Glomerular visceral epithelial cell (primary cell): ENCODE results near the gene GLYR1.
"Not testable (repeated sequence)": the region's sequence is repeated elsewhere in the genome, so short reads cannot be mapped to it uniquely, and the experiment has no call there.

ENCODE experiments used
- DNase-seq: peaks from one replicate; pipeline ENCODE4 v3.0.0-alpha.2; 2016; ENCODE audit errors: extremely low spot score

The GLYR1 gene

GRCh38 chr16:4846901-4847773, at the start of gene GLYR1, which contains the start of gene UBN1:
GLYR1 (minus strand) TSS chr16:4847288; CDS start chr16:4847265, 23 bp downstream.
UBN1 (plus strand) TSS chr16:4847481; CDS start chr16:4852918, 5,437 bp downstream.
- peak; percentile 95 for DNase-seq

DNA sequence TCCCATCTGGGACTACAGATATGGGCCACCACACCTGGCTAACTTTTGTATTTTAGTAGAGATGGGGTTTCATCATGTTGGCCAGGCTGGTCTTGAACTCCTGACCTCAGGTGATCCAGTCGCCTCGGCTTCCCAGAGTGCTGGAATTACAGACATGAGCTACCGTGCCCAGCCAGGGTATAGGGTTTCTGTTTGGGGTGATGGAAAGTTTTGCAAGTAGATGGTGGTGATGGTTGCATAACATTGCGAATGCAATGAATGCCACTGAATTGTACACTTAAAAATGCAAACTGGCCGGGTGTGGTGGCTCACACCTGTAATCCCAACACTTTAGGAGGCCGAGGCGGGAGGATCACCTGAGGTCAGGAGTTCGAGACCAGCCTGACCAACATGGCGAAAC, 49.7 kb upstream of the GLYR1 start:
- DNase-seq = not testable (repeated sequence)

DNA sequence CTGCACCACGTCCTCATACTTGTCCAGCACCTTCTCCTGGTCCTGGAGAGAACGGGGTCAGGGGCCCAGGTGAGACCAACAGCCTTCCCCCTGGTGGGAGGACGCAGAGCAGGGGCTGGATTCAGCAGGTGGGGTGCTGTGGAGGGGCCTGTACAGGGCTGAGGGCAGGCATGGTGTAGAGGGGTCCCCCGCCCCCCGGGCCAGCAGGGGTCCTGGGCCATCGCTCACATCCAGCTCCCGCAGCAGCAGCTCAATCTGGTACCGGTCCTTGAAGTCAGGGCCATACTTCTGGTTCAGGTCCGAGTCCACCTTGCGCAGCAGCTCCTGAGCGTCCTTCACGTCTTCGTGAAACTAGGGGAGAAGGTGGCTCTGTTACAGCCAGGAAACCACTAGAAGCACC, 48.3 kb upstream of the GLYR1 start:
- DNase-seq = no peak

DNA sequence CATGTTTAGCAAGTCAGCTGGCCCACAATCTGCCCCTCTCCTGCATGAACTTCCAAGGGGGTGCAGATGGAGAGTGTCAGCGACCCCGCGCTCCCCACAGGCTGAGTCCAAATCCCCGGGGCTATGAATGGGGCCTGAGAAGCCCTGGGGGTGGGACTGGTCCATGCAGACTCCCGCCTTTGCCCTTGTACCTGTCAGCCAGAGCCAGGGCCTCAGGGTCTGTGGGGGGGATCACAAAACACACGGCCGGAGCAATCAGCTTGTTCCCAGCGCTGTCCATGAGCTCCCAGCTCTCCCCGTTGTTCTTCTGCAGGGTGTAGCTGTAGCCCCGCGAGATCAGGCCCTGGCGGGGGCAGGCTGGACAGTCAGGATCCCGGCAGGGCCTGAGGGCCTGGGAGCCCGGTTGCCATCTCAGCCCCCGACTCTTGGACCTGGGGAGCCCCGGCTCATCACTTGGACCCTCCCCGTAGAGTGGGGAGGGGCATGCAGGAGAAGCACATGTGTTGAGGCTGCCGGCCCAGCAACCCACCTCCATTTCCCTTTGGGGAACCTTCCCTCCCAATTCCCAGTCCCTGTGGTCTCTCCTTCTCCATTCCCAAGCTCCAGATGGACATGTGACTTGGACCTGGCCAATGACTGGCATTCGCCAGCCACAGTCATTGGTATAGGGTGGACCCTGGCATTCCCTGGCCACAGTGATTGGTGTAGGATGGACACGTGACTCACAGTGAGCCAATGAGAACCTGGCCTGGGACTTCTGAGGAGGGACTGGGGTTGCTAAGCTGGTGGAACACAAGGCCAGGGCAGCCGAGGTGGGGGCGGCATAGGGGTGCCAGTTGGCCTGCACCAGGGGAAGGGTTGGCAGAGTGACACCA, 47.4 kb upstream of the GLYR1 start:
- no peak for DNase-seq

- DNase-seq = no peak
Observed at GRCh38 chr16:4893103-4893862, 46.2 kb upstream of the GLYR1 start.

DNA sequence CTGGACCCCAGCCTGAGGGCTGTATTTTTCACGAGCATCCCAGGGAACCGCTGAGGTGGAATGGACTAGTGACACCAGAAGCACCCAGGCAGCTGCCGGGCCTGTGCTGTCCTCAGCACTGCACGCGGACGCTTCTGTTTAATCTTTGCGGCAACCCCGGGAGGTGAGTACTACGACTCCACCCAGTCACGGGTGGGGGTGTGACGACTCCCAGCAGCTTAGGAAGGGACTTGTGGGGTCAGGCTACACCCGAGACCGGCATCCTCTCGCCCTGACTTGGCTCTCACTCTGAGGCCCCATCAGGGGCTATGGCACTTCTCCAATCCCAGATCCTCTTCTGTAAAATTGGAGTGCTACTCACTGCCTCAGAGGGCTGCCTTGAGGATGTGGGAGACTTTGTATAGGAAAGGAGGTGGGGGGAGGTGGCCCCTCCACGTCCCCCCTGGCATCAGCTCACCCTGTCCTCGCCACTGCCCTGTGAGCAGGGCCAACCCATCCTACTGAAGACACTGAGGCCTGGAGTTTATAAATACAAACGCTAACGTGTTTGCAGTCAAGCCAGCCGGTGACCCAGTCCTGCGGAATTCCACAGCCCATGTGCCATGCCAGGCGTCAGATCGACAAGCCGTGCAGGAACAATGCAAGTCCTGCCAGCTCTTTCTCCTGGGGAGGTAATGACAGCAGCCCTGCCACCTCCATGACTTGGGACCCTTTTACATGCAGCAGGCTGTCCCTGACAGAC, 45.4 kb upstream of the GLYR1 start:
- no peak for DNase-seq

DNA sequence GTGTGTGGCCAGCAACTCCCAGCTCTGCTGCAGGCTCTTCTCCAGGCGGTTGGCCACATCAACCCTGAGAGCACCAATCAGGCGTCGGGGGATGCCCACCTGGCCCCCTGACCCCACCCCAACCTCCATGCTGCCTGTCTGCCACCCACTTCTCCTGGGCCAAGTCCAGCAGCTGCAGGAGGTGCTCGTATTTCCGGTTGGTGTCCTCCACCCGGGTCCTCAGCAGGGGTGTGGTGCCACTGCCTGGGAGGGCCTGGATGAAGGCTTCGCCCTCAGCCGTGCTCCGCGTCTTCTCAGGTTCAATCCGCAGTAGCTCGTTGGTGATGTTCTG, 44.8 kb upstream of the GLYR1 start:
- DNase-seq = no peak

DNA sequence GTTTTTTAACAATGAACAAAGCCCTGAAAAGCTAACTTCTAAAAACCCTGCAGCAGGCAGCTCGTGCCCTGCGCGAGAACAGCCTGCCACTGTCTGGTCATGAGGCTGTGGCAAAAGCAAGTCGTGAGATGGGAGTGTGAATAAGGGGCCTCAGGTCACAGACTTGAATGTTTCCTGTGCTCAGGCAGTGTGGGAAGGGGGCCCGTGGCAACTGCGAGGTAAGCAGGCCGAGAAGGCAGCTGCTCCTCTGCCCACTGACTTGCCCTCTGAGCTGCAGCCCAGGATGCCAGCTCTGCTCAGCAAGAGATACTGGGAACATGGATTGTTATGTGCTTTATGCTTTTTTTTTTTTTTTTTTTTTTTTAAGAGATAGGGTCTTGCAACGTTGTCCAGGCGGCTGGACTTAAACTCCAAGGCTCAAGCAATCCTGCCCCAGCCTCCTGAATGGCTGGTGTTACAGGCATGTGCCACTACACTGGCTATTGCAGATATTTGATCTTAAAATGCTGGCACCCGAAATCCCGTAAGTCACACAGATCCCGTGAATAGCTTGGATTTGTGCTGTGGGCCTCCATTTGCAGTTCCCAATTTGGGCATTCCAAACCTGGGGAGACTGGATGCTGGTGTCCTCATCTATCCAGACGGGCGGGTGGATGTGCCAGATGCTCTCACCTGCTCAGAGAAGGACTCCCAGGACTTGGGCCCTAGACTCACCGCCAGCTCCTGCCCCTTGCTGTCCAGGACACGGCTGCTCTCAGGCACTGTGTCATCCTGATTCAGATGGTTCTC, 44.2 kb upstream of the GLYR1 start:
- no peak for DNase-seq

DNA sequence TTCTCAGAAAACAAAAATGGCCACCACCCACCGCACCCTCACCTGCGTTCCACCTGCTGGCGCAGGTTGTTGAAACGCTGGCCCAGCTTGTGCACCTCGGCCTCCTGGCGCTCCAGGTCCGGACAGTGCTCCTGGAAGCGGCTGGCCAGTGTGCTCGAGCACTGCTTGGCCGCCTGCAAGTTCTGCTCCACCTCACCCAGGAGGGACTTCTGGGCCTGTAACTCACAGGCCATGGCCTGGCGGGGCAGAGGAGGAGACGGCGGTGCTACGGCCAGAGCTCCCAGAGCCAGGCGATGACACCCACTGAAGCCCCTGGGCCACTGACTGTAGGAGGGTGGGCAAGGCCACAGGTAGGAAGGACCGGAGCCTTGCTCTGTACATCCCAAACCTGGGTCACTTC, 43.6 kb upstream of the GLYR1 start:
- DNase-seq = no peak

DNA sequence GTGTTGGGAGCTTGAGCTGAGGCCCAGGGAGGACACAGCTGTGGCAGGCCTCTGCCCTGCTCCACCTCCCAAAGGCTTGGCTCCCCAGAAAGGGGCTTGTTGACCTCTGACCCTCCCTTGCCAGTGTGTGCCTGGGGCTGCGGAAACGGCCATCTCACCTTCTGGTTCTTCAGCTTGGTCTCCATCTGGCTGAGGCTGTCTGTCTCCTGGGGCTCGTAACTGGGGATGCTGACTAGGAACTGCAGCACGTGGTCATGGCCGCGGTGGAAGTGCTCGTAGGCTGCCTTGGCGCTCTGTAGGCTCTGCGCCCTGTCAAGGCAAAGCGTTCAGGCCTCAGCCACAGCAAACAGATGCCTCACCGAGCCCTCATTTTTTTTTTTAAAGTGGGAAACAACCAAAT, 42.9 kb upstream of the GLYR1 start:
- DNase-seq = no peak

- DNase-seq = no peak
Observed at GRCh38 chr16:4888428-4889135, 41.5 kb upstream of the GLYR1 start.

- no peak for DNase-seq
Observed at GRCh38 chr16:4886151-4886550, 39.1 kb upstream of the GLYR1 start.

- DNase-seq = no peak
Observed at GRCh38 chr16:4884972-4885874, 38.1 kb upstream of the GLYR1 start.

DNA sequence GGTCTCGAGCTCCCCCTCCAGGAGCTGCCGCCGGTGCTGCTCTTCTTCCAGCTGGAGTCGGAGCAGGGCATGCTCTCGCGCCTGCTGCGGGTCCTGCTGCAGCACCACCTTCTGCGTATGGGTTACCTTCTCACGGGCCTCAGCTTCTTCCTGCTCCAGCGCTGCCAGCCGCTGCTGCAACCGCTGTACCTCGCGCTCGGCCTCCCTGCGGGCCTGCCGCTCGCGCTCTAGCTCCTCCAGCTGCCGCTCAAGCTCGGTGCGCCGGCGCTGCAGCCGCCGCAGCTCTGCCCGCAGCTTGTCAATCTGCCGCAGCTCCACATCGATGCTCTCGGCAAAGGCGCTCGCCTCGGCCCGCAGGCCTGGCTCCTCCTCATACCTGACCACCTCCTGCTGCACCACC, 37.1 kb upstream of the GLYR1 start:
- DNase-seq = no peak

DNA sequence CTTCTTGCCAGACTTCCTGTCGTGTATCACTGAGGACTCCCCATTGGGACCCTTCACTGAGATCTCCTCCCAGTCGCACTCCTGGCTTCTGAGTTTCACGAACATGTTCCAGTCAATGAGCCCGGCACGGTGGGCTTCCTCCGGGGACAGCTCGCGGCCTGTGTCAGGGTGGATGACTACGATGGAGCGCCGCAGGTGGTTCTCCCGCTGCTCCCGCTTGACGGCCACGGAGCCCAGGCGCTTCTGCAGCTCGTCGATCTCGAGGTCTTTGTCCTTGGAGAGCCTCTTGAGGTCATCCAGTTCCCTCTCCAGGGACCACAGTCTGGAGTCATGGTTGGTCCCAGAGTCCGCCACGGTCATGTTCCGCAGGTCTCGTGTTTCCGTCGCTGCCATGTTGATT, 36.4 kb upstream of the GLYR1 start:
- DNase-seq = no peak

GRCh38 chr16:4882633-4883285, 35.7 kb upstream of the GLYR1 start:
- peak; percentile 92 for DNase-seq

DNA sequence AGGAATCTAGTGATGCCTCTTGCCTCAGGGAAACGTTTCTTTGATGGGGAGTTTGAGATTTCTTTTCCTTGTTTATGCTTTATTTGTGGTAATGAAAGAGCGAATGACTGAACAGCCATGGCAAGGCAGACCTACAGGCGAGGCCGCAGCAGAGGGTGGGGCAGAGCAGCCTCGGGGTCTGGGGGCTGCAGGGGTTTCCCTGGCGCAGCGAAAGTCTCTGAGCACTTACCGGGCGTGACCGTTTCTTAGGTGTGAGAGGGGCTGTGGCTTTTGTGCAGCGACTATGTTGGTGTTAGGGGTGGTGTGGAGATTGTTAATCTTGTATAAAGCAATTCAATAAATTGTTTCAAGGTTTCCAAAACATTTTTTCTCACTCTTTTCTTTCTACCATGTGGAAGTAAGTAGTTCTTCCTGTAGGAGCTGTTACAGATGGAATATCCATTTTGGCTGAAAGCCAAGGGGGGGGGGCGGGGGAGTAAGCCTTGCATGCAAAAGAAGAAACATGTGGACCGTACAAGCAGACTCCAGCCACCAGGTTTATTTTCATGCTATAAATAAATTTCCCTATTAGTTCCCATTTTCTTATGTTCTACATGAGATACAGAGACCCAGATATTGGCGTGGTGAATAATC, 35.0 kb upstream of the GLYR1 start:
- peak; percentile 69 for DNase-seq
